K562 (cell line): ENCODE data around the gene SORCS1. TPM values are rescaled to one million over a fixed set of nuclear protein-coding genes. Genes with fewer than 3 reads are reported as not detected.

Experiments used
- AFF1 ChIP-seq, 2 experiments: fragments of 450-650 bp; IDR thresholded peaks; 2 replicates each; pipeline ENCODE4 v1.6.1; 2018; ENCODE audit warnings: mild to moderate bottlenecking in 2 of 2, low read depth in 1 of 2; ENCODE audit not compliant: partially characterized antibody in 2 of 2
- ATF3 ChIP-seq, 2 experiments: fragments of 450-650 bp in 1 of 2; sonication (generic) in 1 of 2; formaldehyde crosslinking in 1 of 2; IDR thresholded peaks in 1 of 2; conservative IDR thresholded peaks in 1 of 2; 2 replicates each; pipeline versions ENCODE4 v1.6.1 to v1.8.1; 2016 to 2023; ENCODE audit warnings: mild to moderate bottlenecking in 2 of 2, moderate library complexity in 2 of 2, inconsistent platforms in 1 of 2, missing genetic modification reagents in 1 of 2
- CREBBP ChIP-seq: IDR thresholded peaks from one replicate; pipeline ENCODE4 v1.6.1; 2012; ENCODE audit warnings: low read depth, mild to moderate bottlenecking, control low read depth, inconsistent platforms, low read length
- E4F1 ChIP-seq: fragments of 250-450 bp; sonication (Bioruptor Pico); IDR thresholded peaks from 2 replicates; pipeline ENCODE4 v1.5.0; 2021; ENCODE audit warnings: mild to moderate bottlenecking, borderline replicate concordance
- ETV6 ChIP-seq, 3 experiments: fragments of 150-350 bp in 1 of 3; sonication (generic) in 1 of 3; formaldehyde crosslinking in 1 of 3; IDR thresholded peaks; 2 replicates each; pipeline versions ENCODE4 v1.6.1 to v1.8.0; 2014 to 2022; ENCODE audit warnings: borderline replicate concordance in 2 of 3, low read depth in 2 of 3, antibody characterized with exemption in 1 of 3, low read length in 1 of 3, mild to moderate bottlenecking in 1 of 3, missing genetic modification reagents in 1 of 3
- HEY1 ChIP-seq: fragments of 250-450 bp; sonication (Bioruptor Pico); IDR thresholded peaks from 2 replicates; pipeline ENCODE4 v1.5.0; 2020; ENCODE audit warnings: mild to moderate bottlenecking, moderate library complexity, borderline replicate concordance
- JUNB ChIP-seq: fragments of 450-650 bp; formaldehyde crosslinking; conservative IDR thresholded peaks from 2 replicates; pipeline ENCODE4 v1.4.0; 2020; ENCODE audit warnings: mild to moderate bottlenecking
- KAT8 ChIP-seq: fragments of 450-650 bp; IDR thresholded peaks from 2 replicates; pipeline ENCODE4 v1.6.1; 2016; ENCODE audit warnings: low read depth, mild to moderate bottlenecking
- MCM5 ChIP-seq: fragments of 450-650 bp; IDR thresholded peaks from 2 replicates; pipeline ENCODE4 v1.6.1; 2016; ENCODE audit warnings: low read depth
- NEUROD1 ChIP-seq: fragments of 150-350 bp; IDR thresholded peaks from 2 replicates; pipeline ENCODE4 v1.6.1; 2014; ENCODE audit warnings: borderline replicate concordance, low read length, low read depth; ENCODE audit not compliant: partially characterized antibody
- NR4A1 ChIP-seq, 2 experiments: fragments of 250-450 bp in 1 of 2; fragments of 450-650 bp in 1 of 2; sonication (Bioruptor Pico) in 1 of 2; IDR thresholded peaks; 2 replicates each; pipeline versions ENCODE4 v1.4.0 to v1.6.1; 2016 to 2020; ENCODE audit warnings: mild to moderate bottlenecking in 2 of 2, missing compliant biosample characterization in 1 of 2, missing genetic modification characterization in 1 of 2, moderate library complexity in 1 of 2
- SMAD2 ChIP-seq: fragments of 150-350 bp; IDR thresholded peaks from 2 replicates; pipeline ENCODE4 v1.6.1; 2014; ENCODE audit warnings: low read depth, mild to moderate bottlenecking, low read length
- SMARCC2 ChIP-seq: fragments of 450-650 bp; IDR thresholded peaks from 2 replicates; pipeline ENCODE4 v1.6.1; 2017; ENCODE audit warnings: antibody characterized with exemption, moderate library complexity, mild to moderate bottlenecking, low read depth
- SMARCE1 ChIP-seq: fragments of 450-650 bp; IDR thresholded peaks from 2 replicates; pipeline ENCODE4 v1.7.1; 2016; ENCODE audit warnings: mild to moderate bottlenecking
- UBTF ChIP-seq, 2 experiments: IDR thresholded peaks; 2 replicates each; pipeline ENCODE4 v1.6.1; 2012; ENCODE audit warnings: improper control_type of control experiment in 2 of 2, low read depth in 2 of 2, low read length in 2 of 2, borderline replicate concordance in 1 of 2
- XRCC3 ChIP-seq: fragments of 450-650 bp; IDR thresholded peaks from 2 replicates; pipeline ENCODE4 v1.6.1; 2017; ENCODE audit warnings: mild to moderate bottlenecking, moderate library complexity
- ZNF354B ChIP-seq: fragments of 250-450 bp; sonication (Bioruptor Pico); IDR thresholded peaks from 2 replicates; pipeline ENCODE4 v1.4.0; 2020
- polyA plus RNA-seq, 8 experiments: library from polyadenylated mRNA; depleted of rRNA in 4 of 8; stranded (reverse) in 5 of 8; unstranded in 3 of 8; fragments of >200 nt; fragmentation: Nextera tagmentation in 2 of 8; fragmentation: Illumina TruSeq in 1 of 8; extraction: Ambion mirVana in 2 of 8; extraction: Trizol in 1 of 8; gene quantifications; 2 replicates each; pipeline versions ENCODE4 v1.2.1 to v1.2.3, GENCODE V29; 2011 to 2014; ENCODE audit warnings: inconsistent platforms in 1 of 8, missing spikeins in 1 of 8
- total RNA-seq, 7 experiments: library from RNA; depleted of rRNA in 6 of 7; stranded (reverse); fragments of >200 nt in 6 of 7; fragmentation: Illumina TruSeq in 2 of 7; extraction: Trizol in 2 of 7; gene quantifications; 2 replicates each; pipeline versions ENCODE4 v1.2.1 to v1.2.3, GENCODE V29; 2011 to 2021; ENCODE audit warnings: low replicate concordance in 1 of 7

The SORCS1 gene
- total and polyA plus RNA-seq, 9 of the 15 experiments (the other 6 are each of a cell fraction or from before 2014, with no cell fraction given): 1.5 to 3.9 (median 2.7) TPM

GRCh38 chr10:106996510-106996909 is 168.0 kb downstream of the SORCS1 start (continued):
- TF ChIP-seq AFF1 (IDR thresholded peaks at IDR 0.05; ENCODE audit: low read depth in 1 of 2, partially characterized antibody in 2 of 2): no peak
- no peak for TF ChIP-seq XRCC3
- TF ChIP-seq ZNF354B (CRISPR knock-in tag): no peak
- no peak for TF ChIP-seq NEUROD1
- no peak for TF ChIP-seq SMARCC2
- no peak for TF ChIP-seq CREBBP
- no peak for TF ChIP-seq JUNB (CRISPR knock-in tag)
- TF ChIP-seq UBTF (IDR thresholded peaks at IDR 0.05; ENCODE audit: borderline replicate concordance in 1 of 2, low read depth in 2 of 2, low read length in 2 of 2): no peak
- no peak for TF ChIP-seq MCM5
- TF ChIP-seq ATF3 (IDR thresholded peaks at IDR 0.05): no peak; the same call in 1 of the 2 replicates
- no peak for TF ChIP-seq ATF3 (CRISPR knock-in tag; conservative IDR thresholded peaks at IDR 0.05)
- no peak for TF ChIP-seq KAT8
- TF ChIP-seq HEY1: no peak
- no peak for TF ChIP-seq E4F1 (CRISPR knock-in tag)
- TF ChIP-seq SMAD2: no peak
- no peak for TF ChIP-seq ETV6 (IDR thresholded peaks at IDR 0.05; ENCODE audit: borderline replicate concordance in 1 of 2, low read depth in 2 of 2, low read length in 1 of 2)
- no peak for TF ChIP-seq ETV6 (CRISPR knock-in tag; IDR thresholded peaks at IDR 0.05; ENCODE audit: borderline replicate concordance)
- TF ChIP-seq NR4A1 (CRISPR knock-in tag; IDR thresholded peaks at IDR 0.05): no peak
- TF ChIP-seq NR4A1 (tag; IDR thresholded peaks at IDR 0.05): no peak
- TF ChIP-seq SMARCE1: peak; percentile 39; the same call in 1 of the 2 replicates
